Activated CD8-positive, alpha-beta memory T cell treated with anti-CD3 and anti-CD28 coated beads, Interleukin-2, amount 50 U/mL, for 4 hours (primary cell): Measurements from ENCODE around the gene GGA1.
"Not testable (repeated sequence)": the region's sequence is repeated elsewhere in the genome, so short reads cannot be mapped to it uniquely, and the experiment has no call there.

Source experiments
- DNase-seq: peaks from one replicate; pipeline ENCODE4 v3.0.0-alpha.2; 2020

Gene GGA1

GRCh38 chr22:37571258-37571991 is 37.2 kb upstream of the GGA1 start:
- DNase-seq: no peak

GRCh38 chr22:37571992-37572373 is 36.7 kb upstream of the GGA1 start:
- DNase-seq: no peak

- no peak for DNase-seq
Observed at GRCh38 chr22:37575490-37576003, 33.1 kb upstream of the GGA1 start.

- DNase-seq: no peak
Observed at GRCh38 chr22:37578002-37578401, 30.6 kb upstream of the GGA1 start.

GRCh38 chr22:37581504-37581903 is 27.1 kb upstream of the GGA1 start:
- DNase-seq: no peak

- DNase-seq: no peak
Observed at GRCh38 chr22:37582526-37582925, 26.1 kb upstream of the GGA1 start.

GRCh38 chr22:37588546-37589215 is 20.0 kb upstream of the GGA1 start:
- no peak for DNase-seq

- no peak for DNase-seq
Observed at GRCh38 chr22:37589636-37590035, 19.0 kb upstream of the GGA1 start.

GRCh38 chr22:37591081-37591480 is 17.6 kb upstream of the GGA1 start:
- not testable (repeated sequence) for DNase-seq

- DNase-seq: no peak
Observed at GRCh38 chr22:37591823-37592404, 16.7 kb upstream of the GGA1 start.

GRCh38 chr22:37594237-37594636 is 14.4 kb upstream of the GGA1 start:
- DNase-seq: no peak

- no peak for DNase-seq
Observed at GRCh38 chr22:37599153-37599552, 9.5 kb upstream of the GGA1 start.

- no peak for DNase-seq
Observed at GRCh38 chr22:37601203-37601539, 7.5 kb upstream of the GGA1 start.

- DNase-seq: no peak
Observed at GRCh38 chr22:37601540-37602442, 6.8 kb upstream of the GGA1 start.

- DNase-seq: not testable (repeated sequence)
Observed at GRCh38 chr22:37602546-37603277, 5.9 kb upstream of the GGA1 start.

GRCh38 chr22:37604074-37604473 is 4.6 kb upstream of the GGA1 start:
- no peak for DNase-seq

GRCh38 chr22:37604875-37605274 is 3.8 kb upstream of the GGA1 start:
- peak; percentile 44 for DNase-seq

GRCh38 chr22:37607010-37607934 is 1.4 kb upstream of the GGA1 start:
- DNase-seq: peak; percentile 93

GRCh38 chr22:37607935-37608476 is 628 bp upstream of the GGA1 start:
- no peak for DNase-seq

GRCh38 chr22:37609240-37610152 is 862 bp downstream of the GGA1 start:
- no peak for DNase-seq
